Fibroblast of lung (primary cell): ENCODE results near the gene SURF6. TPM values are rescaled to one million over a fixed set of nuclear protein-coding genes. Genes with fewer than 3 reads are reported as not detected.

Experiments
- DNase-seq, 2 donors: peaks; one replicate each; pipeline versions ENCODE4 v3.0.0 to v3.0.0-alpha.2; 2010; ENCODE audit warnings: low read depth in 2 of 2
- H2AFZ ChIP-seq: 2 replicates; pipeline ENCODE4 v1.5.1; 2012; ENCODE audit warnings: low read length, control low read depth, inconsistent platforms
- H3K27ac ChIP-seq: 2 replicates; pipeline ENCODE4 v1.5.1; 2011; ENCODE audit warnings: low read length, control low read depth; ENCODE audit not compliant: insufficient read depth
- H3K27me3 ChIP-seq: 2 replicates; pipeline ENCODE4 v1.5.1; 2011; ENCODE audit warnings: mild to moderate bottlenecking, low read length; ENCODE audit not compliant: control insufficient read depth, insufficient read depth
- H3K36me3 ChIP-seq: 2 replicates; pipeline ENCODE4 v1.5.1; 2011; ENCODE audit warnings: low read length; ENCODE audit not compliant: control insufficient read depth, insufficient read depth
- H3K4me1 ChIP-seq: 2 replicates; pipeline ENCODE4 v1.5.1; 2011; ENCODE audit warnings: low read length; ENCODE audit not compliant: control insufficient read depth, insufficient read depth; ENCODE audit errors: extremely low read depth
- H3K4me2 ChIP-seq: 2 replicates; pipeline ENCODE4 v1.5.1; 2011; ENCODE audit warnings: low read length, control low read depth; ENCODE audit not compliant: insufficient read depth; ENCODE audit errors: extremely low read depth
- H3K4me3 ChIP-seq, 4 experiments: fragments of 200-600 bp in 1 of 4; sonication (generic) in 1 of 4; replicated peaks in 1 of 4; 2 replicates each; pipeline ENCODE4 v1.5.1; 2011 to 2016; ENCODE audit warnings: low read length in 4 of 4, low read depth in 3 of 4, mild to moderate bottlenecking in 3 of 4, control low read depth in 2 of 4, inconsistent platforms in 1 of 4, mixed read lengths in 1 of 4; ENCODE audit not compliant: insufficient read depth in 1 of 4; ENCODE audit errors: control extremely low read depth in 1 of 4
- H3K79me2 ChIP-seq: 2 replicates; pipeline ENCODE4 v1.5.1; 2012; ENCODE audit warnings: mild to moderate bottlenecking, low read length, inconsistent platforms; ENCODE audit not compliant: control insufficient read depth, insufficient read depth
- H3K9ac ChIP-seq: 2 replicates; pipeline ENCODE4 v1.5.1; 2011; ENCODE audit warnings: mild to moderate bottlenecking, low read length, control low read depth; ENCODE audit not compliant: insufficient read depth
- H3K9me3 ChIP-seq: 2 replicates; pipeline ENCODE4 v1.5.1; 2012; ENCODE audit warnings: low read depth, low read length; ENCODE audit not compliant: control insufficient read depth, insufficient read depth
- H4K20me1 ChIP-seq: 2 replicates; pipeline ENCODE4 v1.5.1; 2011; ENCODE audit warnings: low read length; ENCODE audit not compliant: control insufficient read depth, insufficient read depth; ENCODE audit errors: extremely low read depth
- CTCF ChIP-seq, 2 donors: IDR thresholded peaks in 1 of 2; conservative IDR thresholded peaks in 1 of 2; 1 replicate in 1 of 2; 2 replicates in 1 of 2; pipeline ENCODE4 v1.5.1; 2011 to 2012; ENCODE audit warnings: low read length in 2 of 2, control low read depth in 1 of 2, inconsistent platforms in 1 of 2, low read depth in 1 of 2, mild to moderate bottlenecking in 1 of 2
- EZH2 ChIP-seq: IDR thresholded peaks from 2 replicates; pipeline ENCODE4 v1.5.1; 2012; ENCODE audit warnings: low read length, control low read depth, mild to moderate bottlenecking; ENCODE audit errors: missing control alignments
- polyA plus RNA-seq, 2 donors: library from polyadenylated mRNA; depleted of rRNA in 1 of 2; stranded (reverse) in 1 of 2; unstranded in 1 of 2; fragments of >200 nt; gene quantifications; 2 replicates each; pipeline ENCODE4 v1.2.1, GENCODE V29; 2011 to 2012; ENCODE audit warnings: missing spikeins in 1 of 2
- total RNA-seq: library from RNA; depleted of rRNA; stranded (reverse); fragments of >200 nt; gene quantifications from 2 replicates; pipeline ENCODE4 v1.2.1, GENCODE V29; 2014

The SURF6 gene
- total and polyA plus RNA-seq, 2 donors (not counting 1 experiment from before 2014, with no cell fraction given) = 4.8 to 8.3 TPM

GRCh38 chr9:133334161-133334560, 1.8 kb downstream of the SURF6 start:
- Histone ChIP-seq H3K27ac (no peak overlapping the region), H4K20me1 (no peaks in the 10 kb centered on the region), H3K9ac (no peak overlapping the region), H3K27me3 (no peaks in the 10 kb centered on the region), H2AFZ (no peak overlapping the region), H3K4me2 (no peak overlapping the region), H3K4me1 (peaks cover 2% of the 10 kb centered on the region), H3K9me3 (no peaks in the 10 kb centered on the region), H3K36me3 (peaks cover 24% of the 10 kb centered on the region), H3K4me3 (no peak overlapping the region), H3K79me2 (peaks cover 13% of the 10 kb centered on the region)
- no peak for TF ChIP-seq CTCF (conservative IDR thresholded peaks at IDR 0.05 in 1 of 2, IDR thresholded peaks at IDR 0.05 in 1 of 2; ENCODE audit: low read depth in 1 of 2, low read length in 2 of 2)
- TF ChIP-seq EZH2 = no peak
- no peak for DNase-seq

GRCh38 chr9:133333566-133333965, 2.4 kb downstream of the SURF6 start:
- no peaks in the 10 kb centered on the region for H4K20me1 ChIP-seq
- peaks cover 2% of the 10 kb centered on the region for H3K4me1 ChIP-seq
- peaks cover 13% of the 10 kb centered on the region for H3K79me2 ChIP-seq
- H3K9me3 ChIP-seq = no peaks in the 10 kb centered on the region
- no peak overlapping the region for H3K4me3 ChIP-seq
- TF ChIP-seq CTCF (conservative IDR thresholded peaks at IDR 0.05 in 1 of 2, IDR thresholded peaks at IDR 0.05 in 1 of 2; ENCODE audit: low read depth in 1 of 2, low read length in 2 of 2) (no peak), EZH2 (no peak)
- no peak overlapping the region for H3K4me2 ChIP-seq
- no peak overlapping the region for H2AFZ ChIP-seq
- peaks cover 24% of the 10 kb centered on the region for H3K36me3 ChIP-seq
- no peak for DNase-seq
- no peak overlapping the region for H3K27ac ChIP-seq
- no peak overlapping the region for H3K9ac ChIP-seq
- H3K27me3 ChIP-seq = no peaks in the 10 kb centered on the region

GRCh38 chr9:133333011-133333410, 3.0 kb downstream of the SURF6 start:
- H3K27me3 ChIP-seq = no peaks in the 10 kb centered on the region
- H3K4me1 ChIP-seq = peaks cover 2% of the 10 kb centered on the region
- DNase-seq = no peak
- TF ChIP-seq EZH2 = no peak
- TF ChIP-seq CTCF (conservative IDR thresholded peaks at IDR 0.05 in 1 of 2, IDR thresholded peaks at IDR 0.05 in 1 of 2; ENCODE audit: low read depth in 1 of 2, low read length in 2 of 2) = no peak
- peaks cover 13% of the 10 kb centered on the region for H3K79me2 ChIP-seq
- H3K36me3 ChIP-seq = peaks cover 24% of the 10 kb centered on the region
- no peak overlapping the region for H3K9ac ChIP-seq
- no peaks in the 10 kb centered on the region for H3K9me3 ChIP-seq
- no peak overlapping the region for H3K4me2 ChIP-seq
- H3K27ac ChIP-seq = no peak overlapping the region
- H4K20me1 ChIP-seq = no peaks in the 10 kb centered on the region
- H2AFZ ChIP-seq = no peak overlapping the region
- no peak overlapping the region for H3K4me3 ChIP-seq
